HepG2 (cell line): ENCODE data around the gene DRD1. TPM values are rescaled to one million over a fixed set of nuclear protein-coding genes. Genes with fewer than 3 reads are reported as not detected.

Experiments used
- ATF2 ChIP-seq: sonication (generic); formaldehyde crosslinking; IDR thresholded peaks from 2 replicates; pipeline ENCODE4 v1.4.0; 2020; ENCODE audit warnings: missing genetic modification reagents
- ATF4 ChIP-seq, 2 experiments: fragments of 450-650 bp in 1 of 2; sonication (generic) in 1 of 2; formaldehyde crosslinking; IDR thresholded peaks; 2 replicates each; pipeline versions ENCODE4 v1.5.0 to v1.8.0; 2020 to 2022; ENCODE audit warnings: mild to moderate bottlenecking in 1 of 2, missing genetic modification reagents in 1 of 2
- BCL6 ChIP-seq: IDR thresholded peaks from 2 replicates; pipeline ENCODE4 v1.6.1; 2016; ENCODE audit warnings: missing genetic modification reagents, missing compliant biosample characterization
- ELF3 ChIP-seq: IDR thresholded peaks from 2 replicates; pipeline ENCODE4 v1.6.1; 2016; ENCODE audit warnings: missing genetic modification reagents, missing compliant biosample characterization
- FOSL2 ChIP-seq: sonication (generic); formaldehyde crosslinking; IDR thresholded peaks from 2 replicates; pipeline ENCODE4 v1.4.0; 2020; ENCODE audit warnings: missing genetic modification reagents
- FOXP1 ChIP-seq, 2 experiments: fragments of 450-650 bp in 1 of 2; IDR thresholded peaks; 2 replicates each; pipeline ENCODE4 v1.6.1; 2017 to 2018; ENCODE audit warnings: antibody characterized with exemption in 1 of 2
- KMT2A ChIP-seq: sonication (generic); formaldehyde crosslinking; IDR thresholded peaks from 2 replicates; pipeline ENCODE4 v1.4.0; 2020; ENCODE audit warnings: missing genetic modification reagents
- PATZ1 ChIP-seq: sonication (generic); formaldehyde crosslinking; IDR thresholded peaks from 2 replicates; pipeline ENCODE4 v1.4.0; 2020; ENCODE audit warnings: missing genetic modification reagents
- RCOR2 ChIP-seq: IDR thresholded peaks from 2 replicates; pipeline ENCODE4 v1.6.1; 2016; ENCODE audit warnings: missing biosample characterization, missing genetic modification reagents
- SATB2 ChIP-seq: sonication (generic); formaldehyde crosslinking; IDR thresholded peaks from 2 replicates; pipeline ENCODE4 v1.5.0; 2020; ENCODE audit warnings: missing genetic modification reagents
- SKIL ChIP-seq: sonication (generic); formaldehyde crosslinking; IDR thresholded peaks from 2 replicates; pipeline ENCODE4 v1.8.0; 2022; ENCODE audit warnings: missing genetic modification reagents, mild to moderate bottlenecking, moderate library complexity, borderline replicate concordance
- SMYD3 ChIP-seq: sonication (generic); formaldehyde crosslinking; IDR thresholded peaks from 2 replicates; pipeline ENCODE4 v1.8.1; 2023; ENCODE audit warnings: mild to moderate bottlenecking, missing genetic modification reagents
- SOX13 ChIP-seq, 3 experiments: fragments of 450-650 bp in 1 of 3; sonication (generic) in 1 of 3; formaldehyde crosslinking in 1 of 3; IDR thresholded peaks in 2 of 3; conservative IDR thresholded peaks in 1 of 3; 2 replicates each; pipeline versions ENCODE4 v1.5.0 to v1.6.1; 2016 to 2020; ENCODE audit warnings: antibody characterized with exemption in 1 of 3, mild to moderate bottlenecking in 1 of 3, missing compliant biosample characterization in 1 of 3, missing genetic modification reagents in 1 of 3, moderate library complexity in 1 of 3
- TCF7 ChIP-seq: sonication (generic); IDR thresholded peaks from 2 replicates; pipeline ENCODE4 v1.6.1; 2016; ENCODE audit warnings: antibody characterized with exemption, low read depth
- THRA ChIP-seq: sonication (generic); formaldehyde crosslinking; IDR thresholded peaks from 2 replicates; pipeline ENCODE4 v1.4.0; 2020; ENCODE audit warnings: missing genetic modification reagents, borderline replicate concordance
- ZBTB21 ChIP-seq: sonication (generic); formaldehyde crosslinking; IDR thresholded peaks from 2 replicates; pipeline ENCODE4 v1.4.0; 2020; ENCODE audit warnings: missing genetic modification reagents
- ZNF691 ChIP-seq: sonication (generic); formaldehyde crosslinking; IDR thresholded peaks from 2 replicates; pipeline ENCODE4 v1.4.0; 2020; ENCODE audit warnings: missing genetic modification reagents, low read depth, mild to moderate bottlenecking, borderline replicate concordance
- polyA plus RNA-seq, 8 experiments: library from polyadenylated mRNA; depleted of rRNA in 3 of 8; stranded (reverse) in 7 of 8; unstranded in 1 of 8; fragments of >200 nt; fragmentation: Illumina TruSeq in 4 of 8; extraction: Trizol in 4 of 8; gene quantifications; 2 replicates each; pipeline versions ENCODE4 v1.2.1 to v1.2.3, GENCODE V29; 2011 to 2016; ENCODE audit warnings: low read depth in 4 of 8, missing spikeins in 1 of 8, mixed read lengths in 1 of 8; ENCODE audit not compliant: insufficient read depth in 1 of 8
- total RNA-seq, 5 experiments: library from RNA; depleted of rRNA; stranded (reverse); fragments of >200 nt; fragmentation: Illumina TruSeq; extraction: Trizol; gene quantifications; 2 replicates each; pipeline ENCODE4 v1.2.3, GENCODE V29; 2016; ENCODE audit warnings: low read depth in 1 of 5

Gene DRD1
- total and polyA plus RNA-seq, 2 of the 13 experiments (the other 11 are each of a cell fraction or from before 2014, with no cell fraction given), result not detected

GRCh38 chr5:175467983-175468690, 24.2 kb upstream of the DRD1 start (continued):
- no peak for TF ChIP-seq SATB2 (CRISPR knock-in tag)
- TF ChIP-seq SOX13 (IDR thresholded peaks at IDR 0.05), result peak; percentile 66; the same call in 1 of the 2 replicates
- peak in 1 of 2 experiments; percentile 63; a peak in 2 of 4 replicates for TF ChIP-seq SOX13 (CRISPR knock-in tag; conservative IDR thresholded peaks at IDR 0.05 in 1 of 2, IDR thresholded peaks at IDR 0.05 in 1 of 2)
- no peak for TF ChIP-seq KMT2A (CRISPR knock-in tag)
- peak; percentile 47; the same call in 1 of the 2 replicates for TF ChIP-seq THRA (CRISPR knock-in tag)
- TF ChIP-seq SMYD3 (CRISPR knock-in tag), result 0 out of 2 replicates have a peak, but pooled peaks have one; percentile 31
- no peak for TF ChIP-seq ZBTB21 (CRISPR knock-in tag)
- TF ChIP-seq ATF2 (CRISPR knock-in tag), result 0 out of 2 replicates have a peak, but pooled peaks have one; percentile 41
- TF ChIP-seq BCL6 (CRISPR knock-in tag), result peak; percentile 96
- TF ChIP-seq TCF7, result peak; percentile 99
- peak; percentile 45; the same call in 1 of the 2 replicates for TF ChIP-seq RCOR2 (CRISPR knock-in tag)
- TF ChIP-seq ATF4 (CRISPR knock-in tag; IDR thresholded peaks at IDR 0.05), result 0 out of 4 replicates have a peak, but pooled peaks of 1 of the 2 experiments have one; percentile 61
- TF ChIP-seq ELF3 (CRISPR knock-in tag), result peak; percentile 66; the same call in 1 of the 2 replicates
- 0 out of 2 replicates have a peak, but pooled peaks have one; percentile 21 for TF ChIP-seq SKIL (CRISPR knock-in tag)
- peak; percentile 31; the same call in 1 of the 2 replicates for TF ChIP-seq ZNF691 (CRISPR knock-in tag)
- TF ChIP-seq FOSL2 (CRISPR knock-in tag), result peak; percentile 84
- TF ChIP-seq FOXP1 (IDR thresholded peaks at IDR 0.05), result no peak
- peak; percentile 84 for TF ChIP-seq FOXP1 (CRISPR knock-in tag; IDR thresholded peaks at IDR 0.05)
- peak; percentile 33; the same call in 1 of the 2 replicates for TF ChIP-seq PATZ1 (CRISPR knock-in tag)
